GM12878 (cell line): ENCODE results near the gene NKD1. TPM values are rescaled to one million over a fixed set of nuclear protein-coding genes. Genes with fewer than 3 reads are reported as not detected.

ENCODE experiments used
- E2F8 ChIP-seq: fragments of 450-650 bp; IDR thresholded peaks from 2 replicates; pipeline ENCODE4 v1.6.1; 2018; ENCODE audit warnings: mild to moderate bottlenecking, low read depth, moderate library complexity; ENCODE audit not compliant: partially characterized antibody
- NR2F1 ChIP-seq: fragments of 450-650 bp; conservative IDR thresholded peaks from 2 replicates; pipeline ENCODE4 v1.6.1; 2017; ENCODE audit warnings: mild to moderate bottlenecking
- PKNOX1 ChIP-seq: fragments of 450-650 bp; IDR thresholded peaks from 2 replicates; pipeline ENCODE4 v1.6.1; 2016; ENCODE audit warnings: mild to moderate bottlenecking
- USF2 ChIP-seq: IDR thresholded peaks from 2 replicates; pipeline ENCODE4 v1.6.1; 2011; ENCODE audit warnings: low read depth, low read length, improper control_type of control experiment, borderline replicate concordance
- ZNF274 ChIP-seq: IDR thresholded peaks from one replicate; pipeline ENCODE4 v1.8.0; 2011; ENCODE audit not compliant: insufficient read length, insufficient read depth
- polyA plus RNA-seq, 11 experiments: library from polyadenylated mRNA; depleted of rRNA in 4 of 11; unstranded in 6 of 11; stranded (reverse) in 5 of 11; fragments of >200 nt; fragmentation: Nextera tagmentation in 4 of 11; fragmentation: Illumina TruSeq in 1 of 11; extraction: Ambion mirVana in 4 of 11; extraction: Trizol in 1 of 11; gene quantifications; 1 replicate in 1 of 11; 2 replicates in 10 of 11; pipeline versions ENCODE4 v1.2.1 to v1.2.3, GENCODE V29; 2011 to 2016; ENCODE audit warnings: inconsistent platforms in 2 of 11, missing spikeins in 2 of 11, low read depth in 1 of 11
- total RNA-seq, 4 experiments: library from RNA; depleted of rRNA in 3 of 4; stranded (reverse); fragments of >200 nt in 3 of 4; fragmentation: Illumina TruSeq in 1 of 4; extraction: Trizol in 1 of 4; gene quantifications; 2 replicates each; pipeline versions ENCODE4 v1.2.1 to v1.2.3, GENCODE V29; 2013 to 2021
- TF ChIP-seq, protein P1 (sequence below): fragments of 450-650 bp; IDR thresholded peaks from 2 replicates; pipeline ENCODE4 v1.6.1; 2014; ENCODE audit warnings: mild to moderate bottlenecking

NKD1 gene
- total and polyA plus RNA-seq, 10 of the 15 experiments (the other 5 are each of a cell fraction or from before 2014, with no cell fraction given) = under 0.01 to 0.49 (median 0.04) TPM; not detected in 2

GRCh38 chr16:50673496-50674275 lies 125.5 kb downstream of the NKD1 start (continued):
- TF ChIP-seq, protein P1, sequence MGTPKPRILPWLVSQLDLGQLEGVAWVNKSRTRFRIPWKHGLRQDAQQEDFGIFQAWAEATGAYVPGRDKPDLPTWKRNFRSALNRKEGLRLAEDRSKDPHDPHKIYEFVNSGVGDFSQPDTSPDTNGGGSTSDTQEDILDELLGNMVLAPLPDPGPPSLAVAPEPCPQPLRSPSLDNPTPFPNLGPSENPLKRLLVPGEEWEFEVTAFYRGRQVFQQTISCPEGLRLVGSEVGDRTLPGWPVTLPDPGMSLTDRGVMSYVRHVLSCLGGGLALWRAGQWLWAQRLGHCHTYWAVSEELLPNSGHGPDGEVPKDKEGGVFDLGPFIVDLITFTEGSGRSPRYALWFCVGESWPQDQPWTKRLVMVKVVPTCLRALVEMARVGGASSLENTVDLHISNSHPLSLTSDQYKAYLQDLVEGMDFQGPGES = no peak
- no peak for TF ChIP-seq ZNF274
- no peak for TF ChIP-seq E2F8
- no peak for TF ChIP-seq PKNOX1
- no peak for TF ChIP-seq USF2
- no peak for TF ChIP-seq NR2F1
